GM18858 (cell line): Measurements from ENCODE around the gene PPP1R3C.

Source experiments
- ATAC-seq: cut with Tn5 transposase; IDR thresholded peaks from one replicate; pipeline ENCODE4 v1.9.1; 2021; ENCODE audit not compliant: unreplicated experiment

PPP1R3C gene

DNA sequence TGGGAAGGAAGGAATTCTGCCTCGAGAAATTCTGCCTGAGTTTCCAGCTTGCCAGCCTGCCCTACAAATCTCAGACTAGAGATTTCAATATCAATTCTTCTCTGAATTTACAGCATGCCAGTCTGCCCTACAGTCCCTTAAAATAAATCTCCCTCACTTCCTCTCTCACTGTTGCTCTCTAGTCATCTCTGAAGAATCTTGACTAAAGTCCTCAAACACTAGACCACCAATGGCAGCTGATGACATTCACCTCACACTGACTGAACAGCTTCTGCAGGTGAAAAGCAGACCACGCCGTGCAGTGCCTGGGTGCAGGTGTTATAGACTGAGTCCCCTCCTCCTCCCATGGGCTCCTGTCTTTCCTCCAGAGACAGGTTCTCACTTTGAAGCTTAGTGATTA lies 30.4 kb downstream of the PPP1R3C start:
- no peak for ATAC-seq

DNA sequence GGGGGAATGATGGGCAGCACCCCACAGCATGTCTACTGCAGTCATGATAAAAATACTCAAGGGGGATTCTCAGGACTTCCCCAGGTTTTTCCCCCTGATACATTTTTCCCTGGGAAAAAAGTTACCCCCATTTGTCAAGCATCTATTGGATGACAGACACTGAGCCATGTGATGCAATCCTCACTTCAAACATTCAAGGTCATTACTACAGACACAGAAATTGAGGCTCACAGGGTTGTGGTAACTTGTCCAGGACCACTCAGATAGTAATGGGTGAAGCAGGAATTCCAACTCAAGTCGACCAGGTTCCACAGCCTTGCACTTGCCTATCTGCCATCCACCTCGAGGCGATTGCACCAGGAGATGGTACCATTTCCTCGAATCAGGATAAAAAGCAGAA lies 31.7 kb downstream of the PPP1R3C start:
- no peak for ATAC-seq

DNA sequence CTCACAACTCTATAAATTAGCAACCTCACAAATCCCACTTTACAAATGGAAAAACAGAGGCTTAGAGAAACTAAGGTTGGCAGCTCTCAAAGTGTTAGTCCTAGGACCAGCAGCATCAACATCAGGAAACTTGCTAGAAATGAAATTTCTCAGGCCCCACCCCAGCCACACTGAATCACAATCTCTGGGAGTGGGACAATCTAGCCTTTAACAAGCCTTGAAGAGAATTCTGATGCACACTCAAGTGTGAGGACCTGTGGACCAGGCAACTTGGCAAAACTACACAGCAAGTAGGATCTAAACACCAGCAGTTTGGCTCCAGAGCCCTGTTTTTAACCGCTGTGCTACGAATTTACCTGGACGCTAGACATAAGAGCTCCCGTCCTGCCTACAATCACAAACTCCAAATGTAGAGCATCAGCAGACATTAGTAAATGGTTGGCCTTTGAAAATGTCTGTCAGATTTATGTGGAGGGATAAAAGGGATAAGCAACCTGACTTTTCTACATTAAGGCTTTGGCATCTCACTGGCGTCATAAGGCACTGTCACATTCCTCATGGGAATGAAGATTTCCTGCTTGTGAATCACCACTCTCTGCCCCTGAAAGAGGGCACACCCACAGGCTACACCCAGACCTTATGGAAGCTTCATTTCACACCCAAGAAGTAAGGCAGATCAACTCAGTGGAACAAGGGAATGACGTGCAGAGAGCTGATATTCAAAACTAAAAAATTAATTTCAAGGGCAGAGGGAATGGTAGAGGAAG lies 34.5 kb downstream of the PPP1R3C start:
- ATAC-seq = no peak

DNA sequence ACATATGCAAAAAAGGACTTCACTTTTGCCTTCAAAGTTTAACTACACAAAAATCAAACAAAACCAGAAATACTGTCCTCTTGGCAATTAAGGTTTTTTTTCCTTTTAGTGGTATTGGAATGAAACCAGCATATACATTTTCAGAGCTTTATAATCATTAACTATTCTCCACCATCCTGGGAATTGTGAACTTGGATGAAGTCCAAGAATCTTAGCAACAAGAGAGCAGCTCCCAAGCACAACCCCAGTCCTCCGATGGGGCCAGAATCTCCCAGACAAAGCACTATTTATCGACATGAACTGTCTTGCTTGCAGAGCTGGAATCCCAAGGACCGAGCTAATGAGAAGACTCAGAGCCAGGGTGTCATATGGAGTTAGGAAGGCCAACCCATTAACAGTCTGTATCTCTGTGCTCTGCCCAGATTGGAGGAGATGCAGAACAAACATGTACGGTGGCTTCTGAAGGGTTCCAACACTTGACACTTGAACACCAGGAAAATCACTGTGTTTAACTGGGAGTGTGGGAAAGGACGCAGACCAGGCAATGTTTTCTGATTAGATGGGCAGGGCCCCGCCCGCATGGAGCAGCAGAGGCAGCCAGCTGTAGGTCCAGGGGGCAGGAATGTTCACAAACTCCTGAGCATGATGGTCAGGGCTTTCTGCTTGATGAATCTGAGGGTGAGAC lies 35.5 kb downstream of the PPP1R3C start:
- no peak for ATAC-seq

DNA sequence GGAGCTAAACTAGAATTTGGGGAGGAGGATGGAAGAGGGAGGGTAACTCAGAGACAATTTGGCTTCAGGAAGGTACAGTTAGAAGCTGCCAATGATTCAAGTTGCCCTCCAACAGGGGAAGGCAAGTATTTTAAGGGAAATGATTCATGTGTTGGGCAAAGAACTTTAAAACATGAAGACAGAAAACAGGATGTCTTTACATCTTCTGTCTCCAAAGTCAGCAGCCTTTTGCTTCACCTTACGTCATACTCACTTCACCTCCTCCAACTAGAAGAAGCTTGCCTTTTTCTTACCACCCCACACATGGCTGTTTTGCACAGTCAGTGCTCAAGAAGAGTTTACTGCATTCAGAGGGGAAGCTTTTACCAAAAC lies 36.1 kb downstream of the PPP1R3C start:
- no peak for ATAC-seq

DNA sequence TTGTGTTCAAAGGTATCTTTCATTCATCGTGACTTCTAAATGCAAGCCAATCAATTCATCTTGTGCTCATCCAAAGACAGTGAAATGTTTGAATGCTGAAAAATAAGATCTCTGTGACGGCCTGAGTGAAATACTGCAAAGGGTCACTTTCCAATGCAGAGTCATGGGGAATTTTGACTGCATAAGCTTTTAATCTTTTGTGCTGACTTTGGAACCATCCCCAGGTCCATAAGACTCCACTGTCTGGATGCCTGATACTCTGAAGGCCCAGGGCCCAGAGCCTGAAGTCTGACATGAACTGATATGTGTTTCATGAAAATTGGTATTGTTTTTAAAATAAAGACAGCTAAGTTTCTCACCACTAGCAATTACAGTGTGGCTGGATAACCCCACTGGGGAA lies 39.0 kb downstream of the PPP1R3C start:
- ATAC-seq = no peak

DNA sequence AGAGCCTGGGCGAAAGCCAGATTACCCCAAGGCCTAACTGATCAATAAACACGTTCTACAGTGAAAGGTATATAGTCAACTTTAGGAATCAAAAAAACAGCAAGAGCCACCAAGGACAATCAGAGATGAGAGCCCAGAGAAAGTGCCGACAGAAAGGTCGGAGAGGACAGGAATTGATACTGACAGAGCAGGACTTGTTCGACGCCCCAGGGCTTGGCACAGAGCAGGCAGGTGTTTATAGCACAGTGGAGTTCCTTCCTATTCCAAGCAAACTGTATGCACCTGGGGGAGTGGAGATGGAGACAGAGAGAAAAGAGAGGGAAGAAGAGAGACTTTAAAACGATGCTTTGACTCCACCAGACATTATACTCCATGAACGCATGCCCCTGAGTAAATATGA lies 39.5 kb downstream of the PPP1R3C start:
- ATAC-seq = no peak

DNA sequence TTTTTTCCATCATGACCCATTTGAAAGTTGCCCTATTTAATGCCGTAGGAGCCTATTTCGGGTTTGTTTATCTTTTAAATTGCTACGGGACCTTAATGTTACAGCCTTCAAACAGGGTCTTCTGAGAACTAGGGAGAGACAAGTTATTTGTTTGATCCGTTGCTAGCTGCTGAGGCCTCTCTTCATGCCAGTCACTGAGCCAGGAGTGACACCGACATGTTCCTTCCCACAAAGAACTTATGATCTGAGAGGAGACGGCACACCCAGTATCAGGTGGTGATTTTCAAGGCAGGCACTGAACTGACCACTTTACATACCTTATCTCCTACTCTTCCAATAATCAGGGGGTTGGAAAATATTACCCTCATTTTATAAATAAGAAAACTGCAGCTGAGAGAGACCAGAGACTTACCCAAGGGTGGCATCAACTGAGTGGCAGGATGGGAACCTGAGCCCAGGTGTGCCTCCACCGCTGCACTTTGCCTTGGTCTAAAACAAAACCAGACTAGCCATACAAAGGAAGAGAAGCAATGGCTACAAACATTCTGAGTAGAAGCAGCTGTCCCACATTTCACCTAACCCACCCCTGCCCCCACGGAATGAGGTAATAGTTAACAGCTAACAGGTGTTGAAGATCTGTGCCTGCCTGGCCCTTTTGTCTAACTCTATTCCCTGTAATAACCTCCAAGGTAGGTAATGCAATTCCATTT lies 40.5 kb downstream of the PPP1R3C start:
- ATAC-seq = no peak

DNA sequence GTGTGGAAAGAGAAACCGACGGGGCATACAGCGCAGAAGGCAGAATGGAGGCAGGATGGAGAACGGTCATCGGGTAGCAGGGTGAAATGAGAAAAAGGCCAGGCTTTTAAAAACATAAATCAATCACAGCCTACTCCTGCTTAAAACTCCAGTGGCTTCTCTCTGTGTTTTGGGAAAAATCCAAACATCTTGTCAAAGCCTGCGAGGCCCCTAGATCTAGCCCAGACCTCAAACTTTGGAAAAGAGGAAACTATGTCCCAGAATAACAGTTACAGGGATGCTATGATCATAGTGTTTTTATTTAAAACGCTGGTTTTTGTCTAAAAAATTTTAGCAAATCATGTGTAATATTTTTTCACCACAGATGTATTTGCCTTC lies 41.1 kb downstream of the PPP1R3C start:
- no peak for ATAC-seq

DNA sequence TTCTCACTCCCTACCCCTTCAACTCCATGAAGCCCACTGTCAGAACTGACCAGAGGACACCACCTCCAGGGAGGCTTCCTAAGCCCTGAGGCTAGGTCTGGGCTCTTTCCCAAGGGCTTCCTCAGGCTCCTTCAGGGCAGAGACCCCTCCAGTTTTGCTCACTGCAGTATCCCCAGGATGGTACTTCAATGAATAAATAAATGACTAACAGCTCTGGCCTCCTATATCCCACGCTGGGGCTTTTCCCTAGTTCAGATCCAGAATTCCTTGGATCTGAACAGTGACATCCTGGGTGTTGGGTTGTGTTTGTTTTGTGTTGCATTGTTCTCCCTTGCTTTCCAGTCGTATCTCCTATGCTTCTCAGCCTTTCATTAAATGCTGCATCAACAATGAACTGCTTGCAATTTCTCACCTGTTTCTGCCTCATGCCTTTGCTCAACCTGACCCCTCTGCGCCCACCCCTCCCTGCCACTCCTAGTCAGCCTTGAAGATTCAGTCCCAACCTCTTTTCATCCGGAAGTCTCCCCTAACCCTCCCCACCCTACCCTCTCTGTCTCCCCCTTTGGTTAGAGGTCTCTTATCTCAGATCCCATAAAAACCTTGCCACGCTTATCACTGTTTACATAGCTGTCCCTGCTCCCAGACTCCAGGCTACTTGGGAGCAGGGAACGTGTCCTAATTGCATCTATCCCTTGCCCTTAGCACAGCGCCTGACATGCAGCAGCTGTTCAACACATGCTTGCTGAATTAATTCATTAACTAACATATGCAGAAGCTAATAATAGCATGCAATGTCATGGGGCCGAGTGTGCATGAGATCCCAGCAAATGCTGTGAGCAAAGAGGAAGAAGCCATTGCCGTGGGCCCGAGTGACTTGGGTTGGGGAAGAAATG lies 41.7 kb downstream of the PPP1R3C start:
- no peak for ATAC-seq

DNA sequence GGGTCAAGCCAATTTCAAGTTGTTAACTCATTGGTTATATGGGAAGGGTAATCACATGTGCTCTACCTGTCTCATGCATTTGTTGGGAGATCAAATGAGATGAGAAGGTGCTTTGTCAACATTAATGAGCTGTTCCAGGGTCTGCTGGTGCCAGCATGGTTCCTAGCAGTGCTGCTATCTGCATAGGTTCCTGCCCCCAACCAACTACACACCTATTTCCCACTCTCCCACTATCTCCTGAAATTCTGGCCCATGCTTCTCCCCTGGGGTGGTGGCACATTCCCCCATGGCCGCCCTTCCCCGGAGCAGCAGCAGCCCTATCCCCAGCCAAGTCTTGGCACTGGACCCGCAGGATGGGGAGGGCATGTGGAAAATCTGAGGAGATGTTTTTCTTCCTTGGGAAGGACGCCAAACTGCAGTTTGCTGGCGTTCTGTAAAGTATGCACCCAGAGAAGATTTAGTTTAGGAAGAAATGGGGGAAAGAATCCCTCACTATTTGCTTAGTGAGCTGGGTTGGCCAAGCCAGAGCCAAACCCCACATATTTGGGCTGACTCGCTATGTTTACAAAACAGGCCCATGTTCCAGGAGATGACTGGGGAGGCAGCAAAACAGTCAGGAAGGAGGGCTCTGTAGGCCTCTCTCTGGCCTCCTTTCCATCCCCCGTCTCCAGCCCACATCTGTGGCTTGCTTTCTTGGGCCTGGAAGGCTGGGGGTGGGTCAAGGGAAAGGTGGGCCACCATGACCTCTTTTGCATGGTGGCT lies 42.5 kb downstream of the PPP1R3C start:
- no peak for ATAC-seq

DNA sequence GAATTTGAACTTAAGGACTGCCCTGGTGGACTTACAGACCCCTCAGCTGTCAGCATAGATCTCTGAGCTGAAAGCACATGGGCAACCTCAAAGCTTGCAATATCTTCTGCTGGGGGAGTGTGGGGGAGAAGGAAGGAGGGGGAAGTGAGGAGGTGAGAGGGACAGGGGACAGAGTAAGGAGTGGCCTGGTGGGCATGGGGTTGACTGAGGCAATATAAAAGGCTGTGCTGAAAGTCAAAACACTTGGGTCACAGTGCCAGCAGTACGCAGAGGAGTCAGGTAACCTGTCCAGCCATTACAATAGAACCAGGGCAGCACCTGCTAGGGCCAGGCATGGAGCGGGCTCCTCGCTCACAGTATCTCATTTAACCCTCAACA lies 43.2 kb downstream of the PPP1R3C start:
- ATAC-seq = no peak

DNA sequence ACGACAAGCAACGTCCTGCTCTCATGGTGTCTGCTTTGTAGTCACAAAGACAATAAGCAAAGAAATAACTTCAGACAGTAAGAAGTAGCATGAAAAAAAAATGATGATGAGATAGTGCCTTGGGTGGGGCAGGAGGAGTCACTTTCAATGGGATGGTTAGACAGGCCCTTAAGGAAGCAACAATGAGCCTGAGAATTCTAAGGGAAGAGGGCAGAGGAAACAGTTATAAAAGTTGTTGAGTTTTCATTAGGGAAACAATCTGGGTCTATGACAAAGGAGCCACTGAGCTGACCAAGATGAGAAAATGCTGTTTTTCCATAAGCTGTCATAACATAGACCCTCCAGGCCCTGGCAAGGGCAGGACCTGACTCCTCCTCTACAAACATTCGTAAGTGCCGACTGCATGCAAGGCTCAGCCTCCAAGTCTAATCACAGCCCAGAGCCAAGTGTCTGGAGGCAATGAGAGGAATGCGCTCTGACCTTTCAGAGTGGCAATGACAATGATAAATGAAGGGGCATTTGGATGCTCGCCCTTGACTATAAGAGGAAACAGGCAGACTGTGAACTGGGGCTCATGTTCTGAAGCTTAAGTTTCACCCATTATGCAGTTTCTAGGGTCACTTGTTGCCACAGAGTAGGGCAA lies 43.7 kb downstream of the PPP1R3C start:
- ATAC-seq = no peak

DNA sequence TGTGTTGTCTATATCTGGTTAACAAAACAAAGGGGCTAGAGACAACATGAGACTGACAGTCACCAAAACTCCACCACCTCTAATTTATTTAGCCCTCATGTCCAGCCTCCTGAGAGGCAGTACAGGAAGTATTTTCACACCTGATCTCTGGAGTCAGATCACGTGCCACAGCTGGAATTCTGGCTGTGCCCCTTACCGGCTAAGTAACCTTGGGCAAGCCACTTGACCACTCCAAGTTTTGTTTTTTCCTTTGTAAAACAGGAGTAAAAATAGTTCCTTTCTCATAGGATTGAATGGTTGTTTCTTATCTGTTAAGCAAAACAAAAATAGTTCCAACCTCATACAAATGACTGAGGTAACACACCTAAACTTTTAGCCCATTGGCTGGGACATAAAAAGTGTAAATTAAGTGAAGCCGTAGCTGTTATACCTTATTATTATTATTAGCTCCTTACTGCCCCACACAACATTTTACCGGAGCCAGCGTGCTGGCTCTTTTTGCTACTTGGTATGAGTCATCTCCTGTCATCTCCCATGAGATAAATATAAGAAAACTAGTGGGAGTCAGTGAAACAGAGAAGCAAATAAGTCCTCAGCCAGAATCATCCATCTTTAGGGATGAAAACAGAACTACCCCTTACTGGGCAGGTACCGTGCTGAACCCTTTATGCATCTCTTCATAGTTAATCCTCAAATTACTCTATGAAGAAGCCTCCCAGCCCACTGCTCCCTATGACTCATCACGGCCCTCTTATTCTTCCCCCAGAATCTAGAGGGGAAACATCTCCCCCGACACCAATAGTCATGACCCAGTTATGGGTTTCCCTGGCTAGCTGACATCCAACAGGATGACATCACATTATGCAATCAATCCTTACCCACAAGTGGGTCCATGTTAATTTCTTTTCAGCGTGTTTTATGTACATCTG lies 44.9 kb downstream of the PPP1R3C start:
- ATAC-seq = no peak

DNA sequence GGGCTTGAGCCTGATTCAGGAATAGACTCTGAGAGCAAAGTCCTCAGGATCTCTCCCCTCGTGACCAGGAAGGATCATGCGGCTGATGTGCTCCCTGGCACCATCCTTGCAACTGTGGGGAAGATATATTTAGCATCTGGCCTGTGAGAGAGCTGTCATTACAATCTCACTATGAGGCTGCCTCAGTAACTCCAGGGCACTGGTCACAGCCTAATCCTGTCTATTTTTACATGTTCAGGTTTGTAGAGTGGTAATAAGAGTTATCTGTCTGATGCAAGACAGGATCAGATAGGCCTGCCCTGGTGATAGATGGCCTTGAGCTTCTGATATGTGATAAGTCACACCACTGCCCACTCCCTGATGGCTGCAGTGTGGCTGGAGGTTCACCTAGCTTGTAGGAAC lies 50.7 kb downstream of the PPP1R3C start:
- ATAC-seq = no peak

DNA sequence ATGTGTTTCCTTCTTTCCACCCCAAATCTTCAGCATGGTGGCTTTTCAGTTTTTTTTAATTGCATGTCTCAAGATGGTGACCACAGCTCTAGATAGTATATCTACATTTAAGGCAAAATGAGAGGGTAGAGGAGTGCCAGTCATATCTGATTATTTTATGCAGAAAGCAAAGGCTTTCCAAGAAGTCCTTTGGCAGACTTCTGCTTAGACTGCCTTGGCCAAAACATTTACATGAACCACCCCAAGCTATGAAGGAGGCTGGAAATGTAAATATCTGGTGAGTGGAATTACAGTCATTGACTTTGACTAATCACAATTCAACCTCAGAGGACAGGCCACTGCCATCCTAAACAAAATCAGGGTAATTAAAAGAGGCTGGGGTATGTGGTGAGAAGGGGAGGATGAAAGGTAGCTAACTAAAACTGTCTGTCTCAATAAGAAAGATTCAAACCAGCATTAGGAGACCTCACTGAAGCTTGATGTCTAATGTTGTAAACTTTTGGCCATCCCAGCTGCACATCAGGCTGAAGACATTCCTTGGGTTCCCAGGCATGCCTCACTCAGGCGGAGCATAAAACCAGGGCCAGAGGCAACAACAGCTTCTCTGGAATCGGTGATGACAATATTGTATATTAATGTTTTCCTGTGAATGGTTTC lies 53.4 kb downstream of the PPP1R3C start:
- ATAC-seq = no peak
